ENCODE results near the gene ZBTB38.

Gene ZBTB38

GRCh38 chr3:141368062-141368924 is at the start of gene ZBTB38:
Gene ZBTB38 (plus strand): TSS chr3:141368504. CDS start chr3:141442389, 73,885 bp downstream.
- DNase-seq, result no peak

GRCh38 chr3:141320399-141321108 is 47.8 kb upstream of the ZBTB38 start:
- DNase-seq, result no peak

GRCh38 chr3:141321109-141321497 is 47.2 kb upstream of the ZBTB38 start:
- DNase-seq, result no peak

GRCh38 chr3:141323936-141324704 is 44.2 kb upstream of the ZBTB38 start:
- DNase-seq, result no peak

- no peak for DNase-seq
Observed at GRCh38 chr3:141326123-141326522, 42.2 kb upstream of the ZBTB38 start.

- DNase-seq, result no peak
Observed at GRCh38 chr3:141326626-141327025, 41.7 kb upstream of the ZBTB38 start.

- DNase-seq, result no peak
Observed at GRCh38 chr3:141328286-141329166, 39.8 kb upstream of the ZBTB38 start.

GRCh38 chr3:141330235-141330634 is 38.1 kb upstream of the ZBTB38 start:
- no peak for DNase-seq

GRCh38 chr3:141330718-141331376 is 37.5 kb upstream of the ZBTB38 start:
- no peak for DNase-seq

- DNase-seq, result no peak
Observed at GRCh38 chr3:141331377-141332318, 36.7 kb upstream of the ZBTB38 start.

- DNase-seq, result no peak
Observed at GRCh38 chr3:141332416-141332815, 35.9 kb upstream of the ZBTB38 start.

GRCh38 chr3:141333836-141334626 is 34.3 kb upstream of the ZBTB38 start:
- DNase-seq, result no peak

GRCh38 chr3:141334627-141335250 is 33.6 kb upstream of the ZBTB38 start:
- DNase-seq, result no peak

GRCh38 chr3:141335531-141336061 is 32.7 kb upstream of the ZBTB38 start:
- DNase-seq, result no peak

GRCh38 chr3:141336672-141337522 is 31.4 kb upstream of the ZBTB38 start:
- DNase-seq, result no peak

GRCh38 chr3:141337523-141337854 is 30.8 kb upstream of the ZBTB38 start:
- DNase-seq, result no peak

GRCh38 chr3:141337991-141338390 is 30.3 kb upstream of the ZBTB38 start:
- no peak for DNase-seq

- DNase-seq, result no peak
Observed at GRCh38 chr3:141338881-141339280, 29.4 kb upstream of the ZBTB38 start.

All from activated CD8-positive, alpha-beta memory T cell treated with anti-CD3 and anti-CD28 coated beads, Interleukin-2, amount 50 U/mL, for 48 hours (primary cell).